ENCODE results near the gene DIDO1. TPM values are rescaled to one million over a fixed set of nuclear protein-coding genes. Genes with fewer than 3 reads are reported as not detected.

The DIDO1 gene
- total and polyA plus RNA-seq, 2 donors (not counting 1 experiment from before 2014, with no cell fraction given), result 57.6 to 124 TPM

- intact Hi-C loops (cut with micrococcal nuclease), result no loop called here
- Histone ChIP-seq H3K4me2 (replicated peaks; ENCODE audit: low read depth, low read length, poor library complexity, severe bottlenecking) (no peak overlapping the region), H3K27ac (ENCODE audit: low read length in 2 of 2) (no peak overlapping the region), H3K4me3 (ENCODE audit: control extremely low read depth in 1 of 5, extremely low read depth in 1 of 5, insufficient read depth in 1 of 5, low read depth in 2 of 5, low read length in 4 of 5) (no peak overlapping the region), H3K9me3 (ENCODE audit: control extremely low read depth in 1 of 3, control insufficient read depth in 2 of 3, insufficient read depth in 1 of 3, low read length in 2 of 3) (no peaks in the 10 kb centered on the region), H4K20me1 (ENCODE audit: control insufficient read depth, insufficient read depth, low read length, poor library complexity, severe bottlenecking) (no peaks in the 10 kb centered on the region), H3K9ac (ENCODE audit: low read length) (no peak overlapping the region), H3K36me3 (replicated peaks in 1 of 2; ENCODE audit: control extremely low read depth in 1 of 2, control insufficient read depth in 1 of 2, extremely low read depth in 1 of 2, insufficient read depth in 2 of 2, low read length in 1 of 2) (no peaks in the 10 kb centered on the region), H3K4me1 (ENCODE audit: control insufficient read depth in 2 of 2, insufficient read depth in 2 of 2, low read length in 2 of 2) (peaks cover 0 to 5% of the 10 kb centered on the region in 2 donors), H3K79me2 (ENCODE audit: control insufficient read depth, insufficient read depth, low read length) (no peaks in the 10 kb centered on the region), H2AFZ (ENCODE audit: insufficient read depth, low read depth, low read length, poor library complexity, severe bottlenecking) (no peak overlapping the region), H3K27me3 (replicated peaks in 1 of 4; ENCODE audit: control extremely low read depth in 1 of 4, control insufficient read depth in 3 of 4, insufficient read depth in 4 of 4, low read length in 3 of 4) (peaks cover 0 to 8% (median 1%) of the 10 kb centered on the region in 4 experiments)
- ChIA-PET CTCF (interaction anchor here (1.2 to 1.5 kb wide), 3 partner anchors 11 to 136 kb away, joined by 3 to 6 read pairs (median 3); partner anchors contain the start of gene TCFL5), POLR2A (no interaction called here)
- no peak for ATAC-seq (ENCODE audit: low read depth)
- Mint-ChIP-seq H3K27me3 (peaks cover 7% of the 10 kb centered on the region), H3K27ac (no peak overlapping the region), H3K4me3 (no peak overlapping the region), H3K4me1 (peaks cover 9% of the 10 kb centered on the region), H3K9me3 (ENCODE audit: insufficient read depth) (no peaks in the 10 kb centered on the region)
- DNase-seq, result no peak
- no peak for TF ChIP-seq EZH2 (IDR thresholded peaks at IDR 0.05; ENCODE audit: borderline replicate concordance, insufficient read depth, low read depth, low read length, poor library complexity, severe bottlenecking)
- TF ChIP-seq, protein P1, sequence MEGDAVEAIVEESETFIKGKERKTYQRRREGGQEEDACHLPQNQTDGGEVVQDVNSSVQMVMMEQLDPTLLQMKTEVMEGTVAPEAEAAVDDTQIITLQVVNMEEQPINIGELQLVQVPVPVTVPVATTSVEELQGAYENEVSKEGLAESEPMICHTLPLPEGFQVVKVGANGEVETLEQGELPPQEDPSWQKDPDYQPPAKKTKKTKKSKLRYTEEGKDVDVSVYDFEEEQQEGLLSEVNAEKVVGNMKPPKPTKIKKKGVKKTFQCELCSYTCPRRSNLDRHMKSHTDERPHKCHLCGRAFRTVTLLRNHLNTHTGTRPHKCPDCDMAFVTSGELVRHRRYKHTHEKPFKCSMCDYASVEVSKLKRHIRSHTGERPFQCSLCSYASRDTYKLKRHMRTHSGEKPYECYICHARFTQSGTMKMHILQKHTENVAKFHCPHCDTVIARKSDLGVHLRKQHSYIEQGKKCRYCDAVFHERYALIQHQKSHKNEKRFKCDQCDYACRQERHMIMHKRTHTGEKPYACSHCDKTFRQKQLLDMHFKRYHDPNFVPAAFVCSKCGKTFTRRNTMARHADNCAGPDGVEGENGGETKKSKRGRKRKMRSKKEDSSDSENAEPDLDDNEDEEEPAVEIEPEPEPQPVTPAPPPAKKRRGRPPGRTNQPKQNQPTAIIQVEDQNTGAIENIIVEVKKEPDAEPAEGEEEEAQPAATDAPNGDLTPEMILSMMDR (IDR thresholded peaks at IDR 0.05), result no peak
- 90% methylated on average over 6 of the region's 6 CpGs for WGBS (ENCODE audit: insufficient coverage)
Observed at GRCh38 chr20:62872862-62873261, 53.4 kb downstream of the DIDO1 start.

DNA sequence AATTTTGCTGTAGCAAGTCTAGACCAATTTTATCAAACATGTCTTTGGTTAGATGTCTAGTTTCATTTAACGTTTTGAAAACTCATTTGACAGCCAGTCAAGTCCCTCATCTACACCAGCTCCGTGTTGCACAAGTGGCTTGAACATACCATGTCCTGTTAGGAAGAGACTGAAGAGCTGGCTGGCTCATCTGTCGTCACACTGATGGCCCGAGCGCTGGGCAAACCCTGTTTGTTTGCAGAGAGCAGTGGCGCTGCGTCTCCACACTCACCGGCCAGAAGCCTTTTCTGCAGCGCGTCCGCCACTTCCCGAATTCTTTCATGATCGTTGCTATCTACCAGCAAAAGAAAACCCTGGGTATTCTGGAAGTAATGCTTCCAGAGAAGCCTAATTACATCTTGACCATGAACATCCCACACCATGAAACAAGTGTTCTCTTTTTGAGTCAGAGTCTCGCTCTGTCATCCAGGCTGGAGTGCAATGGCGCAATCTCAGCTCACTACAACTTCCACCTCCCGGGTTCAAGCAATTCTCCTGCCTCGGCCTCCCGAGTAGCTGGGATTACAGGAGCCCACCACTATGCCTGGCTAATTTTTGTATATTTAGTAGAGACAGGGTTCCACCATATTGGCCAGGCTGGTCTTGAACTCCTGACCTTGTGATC lies 54.0 kb downstream of the DIDO1 start:
- no peak overlapping the region for H2AFZ ChIP-seq (ENCODE audit: insufficient read depth, low read depth, low read length, poor library complexity, severe bottlenecking)
- DNase-seq (no peak), ATAC-seq (ENCODE audit: low read depth) (no peak)
- no peak overlapping the region for H3K4me3 ChIP-seq (ENCODE audit: control extremely low read depth in 1 of 5, extremely low read depth in 1 of 5, insufficient read depth in 1 of 5, low read depth in 2 of 5, low read length in 4 of 5)
- no peaks in the 10 kb centered on the region for H3K9me3 Mint-ChIP-seq (ENCODE audit: insufficient read depth)
- no peak for TF ChIP-seq EZH2 (IDR thresholded peaks at IDR 0.05; ENCODE audit: borderline replicate concordance, insufficient read depth, low read depth, low read length, poor library complexity, severe bottlenecking)
- TF ChIP-seq, protein P1 (IDR thresholded peaks at IDR 0.05), result no peak
- H3K9me3 ChIP-seq (ENCODE audit: control extremely low read depth in 1 of 3, control insufficient read depth in 2 of 3, insufficient read depth in 1 of 3, low read length in 2 of 3), result no peaks in the 10 kb centered on the region
- 93% methylated on average over 12 of the region's 18 CpGs for WGBS (ENCODE audit: insufficient coverage)
- H3K27me3 ChIP-seq (replicated peaks in 1 of 4; ENCODE audit: control extremely low read depth in 1 of 4, control insufficient read depth in 3 of 4, insufficient read depth in 4 of 4, low read length in 3 of 4), result peaks cover 0 to 8% (median 1%) of the 10 kb centered on the region in 4 experiments
- peaks cover 0 to 5% of the 10 kb centered on the region in 2 donors for H3K4me1 ChIP-seq (ENCODE audit: control insufficient read depth in 2 of 2, insufficient read depth in 2 of 2, low read length in 2 of 2)
- CTCF ChIA-PET, result interaction anchor here (1.2 to 1.5 kb wide), 3 partner anchors 11 to 137 kb away, joined by 3 to 6 read pairs (median 3); partner anchors contain the start of gene TCFL5
- no peak overlapping the region for H3K4me2 ChIP-seq (replicated peaks; ENCODE audit: low read depth, low read length, poor library complexity, severe bottlenecking)
- no peak overlapping the region for H3K27ac Mint-ChIP-seq
- H3K27ac ChIP-seq (ENCODE audit: low read length in 2 of 2), result no peak overlapping the region
- intact Hi-C loops (cut with micrococcal nuclease), result no loop called here
- peaks cover 7% of the 10 kb centered on the region for H3K27me3 Mint-ChIP-seq
- POLR2A ChIA-PET, result no interaction called here
- H3K4me1 Mint-ChIP-seq, result peaks cover 9% of the 10 kb centered on the region
- H3K79me2 ChIP-seq (ENCODE audit: control insufficient read depth, insufficient read depth, low read length), result no peaks in the 10 kb centered on the region
- no peak overlapping the region for H3K4me3 Mint-ChIP-seq
- H3K36me3 ChIP-seq (replicated peaks in 1 of 2; ENCODE audit: control extremely low read depth in 1 of 2, control insufficient read depth in 1 of 2, extremely low read depth in 1 of 2, insufficient read depth in 2 of 2, low read length in 1 of 2), result no peaks in the 10 kb centered on the region
- H4K20me1 ChIP-seq (ENCODE audit: control insufficient read depth, insufficient read depth, low read length, poor library complexity, severe bottlenecking), result no peaks in the 10 kb centered on the region
- no peak overlapping the region for H3K9ac ChIP-seq (ENCODE audit: low read length)

All from B cell (primary cell).